ENCODE measurements around the gene NKAIN2. TPM values are rescaled to one million over a fixed set of nuclear protein-coding genes. Genes with fewer than 3 reads are reported as not detected.

The NKAIN2 gene
- total and polyA plus RNA-seq, 12 donors, result 0.07 to 3.0 (median 0.28) TPM; not detected in 1

DNA sequence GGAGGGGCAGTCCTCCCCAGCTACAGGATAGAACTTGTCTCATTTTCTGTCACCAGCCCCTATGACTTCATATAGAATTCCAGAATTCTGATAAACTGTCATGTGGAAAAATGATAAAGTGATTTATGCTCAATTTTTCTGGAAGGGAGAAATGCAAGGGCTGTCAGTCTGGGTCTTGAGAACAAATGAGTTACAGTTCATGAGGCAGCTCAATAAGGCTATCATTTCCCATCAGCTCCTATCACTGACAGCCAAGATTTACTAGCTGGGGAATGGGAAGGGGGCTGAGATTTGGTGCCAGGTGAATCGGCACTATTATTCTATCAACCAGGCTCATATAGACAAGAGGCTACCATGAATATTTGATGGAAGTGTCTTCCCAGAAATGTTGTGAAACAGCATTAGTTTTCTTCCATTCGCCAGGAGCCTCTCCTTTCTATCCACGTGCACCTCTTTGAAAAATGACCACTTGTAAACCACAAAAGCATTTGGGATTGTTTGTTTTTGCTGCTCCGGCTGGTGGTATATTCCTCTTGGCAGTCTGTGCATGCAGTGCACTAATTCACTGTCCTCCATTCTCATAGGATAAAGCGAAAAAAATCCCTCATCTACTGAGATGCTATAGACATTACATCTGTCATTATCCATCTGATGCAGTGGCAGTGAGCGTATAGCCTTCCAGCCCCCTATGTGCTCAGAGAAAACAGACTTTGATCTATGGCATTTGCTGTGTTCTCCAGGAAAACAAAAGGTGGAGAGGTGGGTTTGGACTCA is 629.9 kb downstream of the NKAIN2 start:
- Histone ChIP-seq H3K36me3 (no peaks in the 10 kb centered on the region), H3K4me1 (no peaks in the 10 kb centered on the region), H3K9me3 (no peaks in the 10 kb centered on the region), H3K4me3 (no peak overlapping the region), H3K27ac (no peak overlapping the region), H3K27me3 (no peaks in the 10 kb centered on the region)
- intact Hi-C loops (cut with DNase I), result no loop called here
- DNase-seq, result no peak
- 80 to 90% methylated on average over 6 of the region's 6 CpGs for WGBS, 2 donors
- no peak for ATAC-seq
- no peak for TF ChIP-seq CTCF (IDR thresholded peaks at IDR 0.05)

- H3K27ac ChIP-seq, result no peak overlapping the region
- no peak for TF ChIP-seq CTCF (IDR thresholded peaks at IDR 0.05)
- H3K9me3 ChIP-seq, result no peaks in the 10 kb centered on the region
- WGBS, 2 donors, result 90 to 95% methylated on average over 2 of the region's 2 CpGs
- ATAC-seq (no peak), DNase-seq (no peak)
- H3K27me3 ChIP-seq, result no peaks in the 10 kb centered on the region
- H3K36me3 ChIP-seq, result no peaks in the 10 kb centered on the region
- no peak overlapping the region for H3K4me3 ChIP-seq
- no peaks in the 10 kb centered on the region for H3K4me1 ChIP-seq
- intact Hi-C loops (cut with DNase I), result no loop called here
These were observed 630.8 kb downstream of the NKAIN2 start for GRCh38 chr6:124434421-124434820.

GRCh38 chr6:124436803-124437202 is 633.1 kb downstream of the NKAIN2 start:
- H3K9me3 ChIP-seq, result no peaks in the 10 kb centered on the region
- H3K27ac ChIP-seq, result no peak overlapping the region
- no peaks in the 10 kb centered on the region for H3K4me1 ChIP-seq
- ATAC-seq, result no peak
- no peaks in the 10 kb centered on the region for H3K36me3 ChIP-seq
- no peak for DNase-seq
- 85 to 88% methylated on average over 3 of the region's 3 CpGs for WGBS, 2 donors
- no peak overlapping the region for H3K4me3 ChIP-seq
- intact Hi-C loops (cut with DNase I), result no loop called here
- TF ChIP-seq CTCF (IDR thresholded peaks at IDR 0.05), result no peak
- H3K27me3 ChIP-seq, result no peaks in the 10 kb centered on the region

GRCh38 chr6:124438546-124439065 is 634.9 kb downstream of the NKAIN2 start:
- H3K27ac ChIP-seq, result no peak overlapping the region
- no peaks in the 10 kb centered on the region for H3K27me3 ChIP-seq
- 49 to 56% methylated on average over 4 of the region's 4 CpGs for WGBS, 2 donors
- H3K4me3 ChIP-seq, result no peak overlapping the region
- intact Hi-C loops (cut with DNase I), result no loop called here
- TF ChIP-seq CTCF (IDR thresholded peaks at IDR 0.05), result no peak
- H3K4me1 ChIP-seq, result no peaks in the 10 kb centered on the region
- no peak for ATAC-seq
- no peaks in the 10 kb centered on the region for H3K36me3 ChIP-seq
- H3K9me3 ChIP-seq, result no peaks in the 10 kb centered on the region
- no peak for DNase-seq

Measured in heart right ventricle (tissue), 16 donors.